ENCODE measurements around the gene NCF2. TPM values are rescaled to one million over a fixed set of nuclear protein-coding genes. Genes with fewer than 3 reads are reported as not detected.

The NCF2 gene
- total RNA-seq, 1 experiment from 2014 or later, result 31.3 TPM

- Histone ChIP-seq H3K4me1 (ENCODE audit: insufficient read depth, low read length) (peaks cover 13% of the 10 kb centered on the region), H3K9me3 (ENCODE audit: low read length) (no peaks in the 10 kb centered on the region), H3K9me2 (replicated peaks; ENCODE audit: low read length) (no peaks in the 10 kb centered on the region), H2AFZ (ENCODE audit: low read length) (no peak overlapping the region), H3K9ac (ENCODE audit: low read length) (0 out of 2 replicates have a peak overlapping the region, but pooled peaks have one; percentile 12), H3K4me2 (ENCODE audit: low read length) (no peak overlapping the region; the same call in 1 of the 2 replicates), H3K4me3 (ENCODE audit: low read length) (no peak overlapping the region), H3K27ac (ENCODE audit: low read length) (peak overlapping the region; percentile 81), H3F3A (ENCODE audit: low read length, unreplicated experiment) (no peaks in the 10 kb centered on the region), H3K27me3 (ENCODE audit: low read length) (no peaks in the 10 kb centered on the region), H3K79me2 (ENCODE audit: low read length) (no peaks in the 10 kb centered on the region), H3K36me3 (ENCODE audit: low read depth, low read length) (peaks cover 50% of the 10 kb centered on the region), H4K20me1 (ENCODE audit: low read length) (no peaks in the 10 kb centered on the region)
- TF ChIP-seq CTCF (conservative IDR thresholded peaks at IDR 0.05; ENCODE audit: low read depth, low read length) (no peak), EZH2 (IDR thresholded peaks at IDR 0.05; ENCODE audit: low read length, unreplicated experiment) (no peak), EZH2phosphoT487 (IDR thresholded peaks at IDR 0.05; ENCODE audit: borderline replicate concordance, low read length) (no peak)
- CTCF ChIA-PET, result no interaction called here
- ATAC-seq (peak; percentile 79), DNase-seq (peak; percentile 45)
- intact Hi-C loops (cut with micrococcal nuclease), result no loop called here
- BruUV-seq (replicated peaks), result no TSS peak
- POLR2A ChIA-PET (ENCODE audit: unreplicated experiment), result no interaction called here
Observed at GRCh38 chr1:183537405-183537804, 52.9 kb downstream of the NCF2 start.

GRCh38 chr1:183533617-183534174 is 56.6 kb downstream of the NCF2 start:
- Histone ChIP-seq H3K4me1 (ENCODE audit: insufficient read depth, low read length) (peaks cover 20% of the 10 kb centered on the region), H3K9me2 (replicated peaks; ENCODE audit: low read length) (no peaks in the 10 kb centered on the region), H3K4me2 (ENCODE audit: low read length) (no peak overlapping the region), H3K27ac (ENCODE audit: low read length) (no peak overlapping the region), H3K36me3 (ENCODE audit: low read depth, low read length) (peaks cover 49% of the 10 kb centered on the region), H4K20me1 (ENCODE audit: low read length) (no peaks in the 10 kb centered on the region), H3F3A (ENCODE audit: low read length, unreplicated experiment) (no peaks in the 10 kb centered on the region), H3K9ac (ENCODE audit: low read length) (no peak overlapping the region), H3K79me2 (ENCODE audit: low read length) (no peaks in the 10 kb centered on the region), H2AFZ (ENCODE audit: low read length) (no peak overlapping the region), H3K9me3 (ENCODE audit: low read length) (no peaks in the 10 kb centered on the region), H3K27me3 (ENCODE audit: low read length) (no peaks in the 10 kb centered on the region), H3K4me3 (ENCODE audit: low read length) (no peak overlapping the region)
- DNase-seq (no peak), ATAC-seq (no peak)
- intact Hi-C loops (cut with micrococcal nuclease), result no loop called here
- BruUV-seq (replicated peaks), result no TSS peak
- POLR2A ChIA-PET (ENCODE audit: unreplicated experiment), result no interaction called here
- TF ChIP-seq EZH2phosphoT487 (IDR thresholded peaks at IDR 0.05; ENCODE audit: borderline replicate concordance, low read length) (no peak), CTCF (conservative IDR thresholded peaks at IDR 0.05; ENCODE audit: low read depth, low read length) (no peak), EZH2 (IDR thresholded peaks at IDR 0.05; ENCODE audit: low read length, unreplicated experiment) (no peak)
- CTCF ChIA-PET, result no interaction called here

GRCh38 chr1:183528577-183528976 is 61.7 kb downstream of the NCF2 start:
- H3K27me3 ChIP-seq (ENCODE audit: low read length), result no peaks in the 10 kb centered on the region
- H3K79me2 ChIP-seq (ENCODE audit: low read length), result no peaks in the 10 kb centered on the region
- ChIA-PET POLR2A (ENCODE audit: unreplicated experiment) (no interaction called here), CTCF (no interaction called here)
- H3K9me3 ChIP-seq (ENCODE audit: low read length), result no peaks in the 10 kb centered on the region
- intact Hi-C loops (cut with micrococcal nuclease), result loop anchor here (2.0 kb wide), 1 partner anchor 14 kb away; no protein-coding TSS in a partner anchor
- ATAC-seq (peak; percentile 69), DNase-seq (peak; percentile 1)
- no peak overlapping the region for H3K4me3 ChIP-seq (ENCODE audit: low read length)
- TF ChIP-seq CTCF (conservative IDR thresholded peaks at IDR 0.05; ENCODE audit: low read depth, low read length) (no peak), EZH2 (IDR thresholded peaks at IDR 0.05; ENCODE audit: low read length, unreplicated experiment) (no peak), EZH2phosphoT487 (IDR thresholded peaks at IDR 0.05; ENCODE audit: borderline replicate concordance, low read length) (no peak)
- H2AFZ ChIP-seq (ENCODE audit: low read length), result no peak overlapping the region
- peak overlapping the region; percentile 48 for H3K4me2 ChIP-seq (ENCODE audit: low read length)
- peaks cover 31% of the 10 kb centered on the region for H3K36me3 ChIP-seq (ENCODE audit: low read depth, low read length)
- peaks cover 12% of the 10 kb centered on the region for H3K4me1 ChIP-seq (ENCODE audit: insufficient read depth, low read length)
- H3K9me2 ChIP-seq (replicated peaks; ENCODE audit: low read length), result no peaks in the 10 kb centered on the region
- no peaks in the 10 kb centered on the region for H3F3A ChIP-seq (ENCODE audit: low read length, unreplicated experiment)
- H3K9ac ChIP-seq (ENCODE audit: low read length), result no peak overlapping the region
- peak overlapping the region; percentile 80 for H3K27ac ChIP-seq (ENCODE audit: low read length)
- no TSS peak for BruUV-seq (replicated peaks)
- H4K20me1 ChIP-seq (ENCODE audit: low read length), result no peaks in the 10 kb centered on the region

All from PC-3 (cell line).